Thyroid gland (tissue), 4 donors: ENCODE results near the gene TBC1D4. TPM values are rescaled to one million over a fixed set of nuclear protein-coding genes. Genes with fewer than 3 reads are reported as not detected.

ENCODE experiments used
- DNase-seq, 2 donors: peaks; one replicate each; pipeline ENCODE4 v3.0.0-alpha.2; 2019
- H3K27ac ChIP-seq, 3 donors: fragments of 200-600 bp; sonication (generic); 1 replicate in 2 of 3; 2 replicates in 1 of 3; pipeline ENCODE4 v1.5.1; 2016 to 2019; ENCODE audit warnings: mild to moderate bottlenecking in 1 of 3, moderate library complexity in 1 of 3
- H3K27me3 ChIP-seq: fragments of 200-600 bp; sonication (generic); one replicate; pipeline ENCODE4 v1.5.1; 2019
- H3K36me3 ChIP-seq, 2 donors: fragments of 200-600 bp; sonication (generic); one replicate each; pipeline ENCODE4 v1.5.1; 2016 to 2019
- H3K4me1 ChIP-seq, 2 donors: fragments of 200-600 bp; sonication (generic); one replicate each; pipeline ENCODE4 v1.5.1; 2017 to 2019
- H3K4me3 ChIP-seq, 3 donors: fragments of 200-600 bp; sonication (generic); replicated peaks in 1 of 3; 1 replicate in 2 of 3; 2 replicates in 1 of 3; pipeline ENCODE4 v1.5.1; 2016; ENCODE audit warnings: mild to moderate bottlenecking in 1 of 3
- H3K9me3 ChIP-seq: fragments of 200-600 bp; sonication (generic); one replicate; pipeline ENCODE4 v1.5.1; 2017
- CTCF ChIP-seq, 6 experiments: fragments of 200-600 bp in 3 of 6; fragments of 450-650 bp in 3 of 6; sonication (generic) in 3 of 6; IDR thresholded peaks; one replicate each; pipeline ENCODE4 v1.5.1; 2016 to 2019; ENCODE audit warnings: antibody characterized with exemption in 6 of 6, mild to moderate bottlenecking in 2 of 6, inconsistent platforms in 1 of 6, moderate library complexity in 1 of 6
- POLR2A ChIP-seq, 2 donors: fragments of 450-650 bp; IDR thresholded peaks; one replicate each; pipeline ENCODE4 v1.6.1; 2017; ENCODE audit warnings: antibody characterized with exemption in 2 of 2, mild to moderate bottlenecking in 2 of 2, moderate library complexity in 1 of 2
- WGBS, 2 donors: methylation state at CpG; one replicate each; pipeline ENCODE4 v1.1.5; 2017; 5-methylcytosine and 5-hydroxymethylcytosine counted together
- intact Hi-C: fragments of 100-400 bp; cut with DNase I; formaldehyde crosslinking; loops from one replicate; pipeline ENCODE4 v1.15.1; 2023
- total RNA-seq, 4 donors: library from RNA; depleted of rRNA; stranded (reverse); fragments of >200 nt; gene quantifications; one replicate each; pipeline ENCODE4 v1.2.3, GENCODE V29; 2016

The TBC1D4 gene
- total RNA-seq, 4 donors from 2014 or later: 42.5 to 72.6 (median 70.6) TPM

GRCh38 chr13:75372923-75373841 is 108.8 kb downstream of the TBC1D4 start:
- Histone ChIP-seq H3K27me3 (no peaks in the 10 kb centered on the region), H3K4me3 (no peak overlapping the region), H3K9me3 (no peaks in the 10 kb centered on the region), H3K27ac (peak overlapping the region in 2 of 3 donors; percentile 15 to 21), H3K36me3 (no peaks in the 10 kb centered on the region), H3K4me1 (peaks cover 19 to 34% of the 10 kb centered on the region in 2 donors)
- 68 to 71% methylated on average over 13 of the region's 13 CpGs for WGBS, 2 donors
- no peak for DNase-seq
- TF ChIP-seq POLR2A (IDR thresholded peaks at IDR 0.05): no peak
- no peak for TF ChIP-seq CTCF (IDR thresholded peaks at IDR 0.05)
- intact Hi-C loops: loop anchor here (5.0 to 10.0 kb wide), 2 partner anchors 62 to 109 kb away; partner anchors contain the start of gene TBC1D4

GRCh38 chr13:75372517-75372916 is 109.5 kb downstream of the TBC1D4 start:
- 16 to 24% methylated on average over 1 of the region's 1 CpG for whole genome bisulfite sequencing, 2 donors
- intact Hi-C loops: loop anchor here (5.0 to 10.0 kb wide), 2 partner anchors 62 to 110 kb away; partner anchors contain the start of gene TBC1D4
- H3K4me1 ChIP-seq: peaks cover 26 to 40% of the 10 kb centered on the region in 2 donors

GRCh38 chr13:75371203-75371602 is 110.8 kb downstream of the TBC1D4 start:
- peaks cover 39 to 53% of the 10 kb centered on the region in 2 donors for H3K4me1 ChIP-seq

More at GRCh38 chr13:75372517-75372916, 109.5 kb downstream of the TBC1D4 start:
- TF ChIP-seq CTCF (IDR thresholded peaks at IDR 0.05): peak; percentile 56 to 78 (median 64)
- no peak for TF ChIP-seq POLR2A (IDR thresholded peaks at IDR 0.05)
- Histone ChIP-seq H3K36me3 (no peaks in the 10 kb centered on the region), H3K27ac (peak overlapping the region in 2 of 3 donors; percentile 15 to 21), H3K9me3 (no peaks in the 10 kb centered on the region), H3K4me3 (no peak overlapping the region), H3K27me3 (no peaks in the 10 kb centered on the region)
- DNase-seq: no peak

GRCh38 chr13:75370774-75371173 is 111.2 kb downstream of the TBC1D4 start:
- Histone ChIP-seq H3K4me3 (no peak overlapping the region), H3K36me3 (no peaks in the 10 kb centered on the region), H3K9me3 (no peaks in the 10 kb centered on the region), H3K4me1 (peaks cover 43 to 57% of the 10 kb centered on the region in 2 donors), H3K27ac (no peak overlapping the region), H3K27me3 (no peaks in the 10 kb centered on the region)
- no peak for DNase-seq
- intact Hi-C loops: loop anchor here (5.0 to 10.0 kb wide), 2 partner anchors 64 to 112 kb away; partner anchors contain the start of gene TBC1D4
- 90 to 98% methylated on average over 1 of the region's 1 CpG for WGBS, 2 donors
- TF ChIP-seq POLR2A (IDR thresholded peaks at IDR 0.05): no peak
- TF ChIP-seq CTCF (IDR thresholded peaks at IDR 0.05): no peak

More at GRCh38 chr13:75371203-75371602, 110.8 kb downstream of the TBC1D4 start:
- TF ChIP-seq CTCF (IDR thresholded peaks at IDR 0.05) (no peak), POLR2A (IDR thresholded peaks at IDR 0.05) (no peak)
- no peaks in the 10 kb centered on the region for H3K36me3 ChIP-seq
- H3K27me3 ChIP-seq: no peaks in the 10 kb centered on the region
- no peaks in the 10 kb centered on the region for H3K9me3 ChIP-seq
- no peak overlapping the region for H3K27ac ChIP-seq
- intact Hi-C loops: loop anchor here (5.0 to 10.0 kb wide), 2 partner anchors 64 to 111 kb away; partner anchors contain the start of gene TBC1D4
- no peak overlapping the region for H3K4me3 ChIP-seq
- DNase-seq: no peak
